H54 (cell line): ENCODE results near the gene VSIG8.

Source experiments
- DNase-seq: peaks from one replicate; pipeline ENCODE4 v3.0.0; 2011; ENCODE audit warnings: low spot score, mixed read lengths; ENCODE audit not compliant: insufficient read length
- FAIRE-seq: peaks from 3 replicates; lab custom pipeline; 2011; peaks lifted over from hg19 to GRCh38; lab: Jason Lieb, UNC
- POLR2A ChIP-seq: IDR thresholded peaks from 2 replicates; pipeline ENCODE4 v1.6.1; 2011; ENCODE audit warnings: low read depth, mild to moderate bottlenecking, low read length

The VSIG8 gene

GRCh38 chr1:159873530-159874143 is 11.2 kb upstream of the VSIG8 start:
- FAIRE-seq (no peak), DNase-seq (no peak)
- no peak for TF ChIP-seq POLR2A

- TF ChIP-seq POLR2A: no peak
- FAIRE-seq (no peak), DNase-seq (no peak)
Measured at GRCh38 chr1:159872891-159873290, 10.4 kb upstream of the VSIG8 start.

- TF ChIP-seq POLR2A: no peak
- no peak for FAIRE-seq
- no peak for DNase-seq
Measured at GRCh38 chr1:159870704-159871103, 8.2 kb upstream of the VSIG8 start.

GRCh38 chr1:159869607-159870006 is 7.2 kb upstream of the VSIG8 start:
- TF ChIP-seq POLR2A: no peak
- FAIRE-seq (no peak), DNase-seq (no peak)

- FAIRE-seq (no peak), DNase-seq (peak; percentile 87)
- 0 out of 2 replicates have a peak, but pooled peaks have one; percentile 14 for TF ChIP-seq POLR2A
Measured at GRCh38 chr1:159869173-159869572, 6.7 kb upstream of the VSIG8 start.

GRCh38 chr1:159868766-159869165 is 6.3 kb upstream of the VSIG8 start:
- no peak for TF ChIP-seq POLR2A
- DNase-seq: no peak
- FAIRE-seq: no peak

- DNase-seq (no peak), FAIRE-seq (no peak)
- no peak for TF ChIP-seq POLR2A
Measured at GRCh38 chr1:159867664-159868026, 5.2 kb upstream of the VSIG8 start.

GRCh38 chr1:159866905-159867663 is 4.6 kb upstream of the VSIG8 start:
- DNase-seq (no peak), FAIRE-seq (no peak)
- no peak for TF ChIP-seq POLR2A

- DNase-seq (no peak), FAIRE-seq (no peak)
- no peak for TF ChIP-seq POLR2A
Measured at GRCh38 chr1:159866066-159866465, 3.6 kb upstream of the VSIG8 start.

GRCh38 chr1:159864262-159864661 is 1.8 kb upstream of the VSIG8 start:
- no peak for FAIRE-seq
- no peak for DNase-seq

GRCh38 chr1:159862031-159862430 is 426 bp downstream of the VSIG8 start:
- FAIRE-seq (no peak), DNase-seq (no peak)
- no peak for TF ChIP-seq POLR2A

More at GRCh38 chr1:159864262-159864661, 1.8 kb upstream of the VSIG8 start:
- TF ChIP-seq POLR2A: no peak

- no peak for TF ChIP-seq POLR2A
- DNase-seq: no peak
- FAIRE-seq: no peak
Measured at GRCh38 chr1:159861218-159861617, 1.2 kb downstream of the VSIG8 start.

GRCh38 chr1:159860456-159860855 is 2.0 kb downstream of the VSIG8 start:
- DNase-seq (no peak), FAIRE-seq (no peak)
- TF ChIP-seq POLR2A: no peak

- FAIRE-seq (no peak), DNase-seq (no peak)
- TF ChIP-seq POLR2A: no peak
Measured at GRCh38 chr1:159859767-159860322, 2.6 kb downstream of the VSIG8 start.
